ENCODE measurements around the gene DTX3L.

The DTX3L gene

GRCh38 chr3:122586098-122586497, 22.0 kb downstream of the DTX3L start:
- TF ChIP-seq CTCF (IDR thresholded peaks at IDR 0.05; ENCODE audit: control insufficient read depth, extremely low read depth, insufficient read depth): no peak
- DNase-seq (ENCODE audit: low read depth): no peak
- H3K4me3 ChIP-seq (ENCODE audit: low read depth, low read length): no peak overlapping the region

GRCh38 chr3:122586773-122587485, 22.8 kb downstream of the DTX3L start:
- no peak overlapping the region for H3K4me3 ChIP-seq (ENCODE audit: low read depth, low read length)
- no peak for TF ChIP-seq CTCF (IDR thresholded peaks at IDR 0.05; ENCODE audit: control insufficient read depth, extremely low read depth, insufficient read depth)
- DNase-seq (ENCODE audit: low read depth): no peak

- no peak overlapping the region for H3K4me3 ChIP-seq (ENCODE audit: low read depth, low read length)
- DNase-seq (ENCODE audit: low read depth): no peak
These were observed 23.4 kb downstream of the DTX3L start for GRCh38 chr3:122587572-122587971.

GRCh38 chr3:122589297-122589696, 25.2 kb downstream of the DTX3L start:
- no peak overlapping the region for H3K4me3 ChIP-seq (ENCODE audit: low read depth, low read length)
- DNase-seq (ENCODE audit: low read depth): no peak
- TF ChIP-seq CTCF (IDR thresholded peaks at IDR 0.05; ENCODE audit: control insufficient read depth, extremely low read depth, insufficient read depth): no peak

More at GRCh38 chr3:122587572-122587971, 23.4 kb downstream of the DTX3L start:
- TF ChIP-seq CTCF (IDR thresholded peaks at IDR 0.05; ENCODE audit: control insufficient read depth, extremely low read depth, insufficient read depth): no peak

GRCh38 chr3:122590610-122591009, 26.5 kb downstream of the DTX3L start:
- no peak overlapping the region for H3K4me3 ChIP-seq (ENCODE audit: low read depth, low read length)
- DNase-seq (ENCODE audit: low read depth): no peak
- TF ChIP-seq CTCF (IDR thresholded peaks at IDR 0.05; ENCODE audit: control insufficient read depth, extremely low read depth, insufficient read depth): no peak

- TF ChIP-seq CTCF (IDR thresholded peaks at IDR 0.05; ENCODE audit: control insufficient read depth, extremely low read depth, insufficient read depth): no peak
- no peak overlapping the region for H3K4me3 ChIP-seq (ENCODE audit: low read depth, low read length)
- DNase-seq (ENCODE audit: low read depth): no peak
These were observed 29.9 kb downstream of the DTX3L start for GRCh38 chr3:122594025-122594424.

- H3K4me3 ChIP-seq (ENCODE audit: low read depth, low read length): no peak overlapping the region
- TF ChIP-seq CTCF (IDR thresholded peaks at IDR 0.05; ENCODE audit: control insufficient read depth, extremely low read depth, insufficient read depth): no peak
- no peak for DNase-seq (ENCODE audit: low read depth)
These were observed 34.0 kb downstream of the DTX3L start for GRCh38 chr3:122598151-122598550.
